ENCODE results near the gene PACRG.

Gene PACRG

GRCh38 chr6:163095401-163095800 lies 367.6 kb downstream of the PACRG start:
- Histone ChIP-seq H3K9me3 (ENCODE audit: insufficient read depth, low read length) (no peaks in the 10 kb centered on the region), H3K27ac (ENCODE audit: low read depth, low read length) (no peak overlapping the region), H4K20me1 (ENCODE audit: low read depth, low read length) (no peaks in the 10 kb centered on the region), H3K27me3 (ENCODE audit: low read length) (no peaks in the 10 kb centered on the region), H3K4me3 (ENCODE audit: insufficient read depth, low read length, poor library complexity, severe bottlenecking) (no peak overlapping the region), H3K9ac (ENCODE audit: low read length) (no peak overlapping the region), H3K4me2 (ENCODE audit: low read depth, low read length, poor library complexity, severe bottlenecking) (no peak overlapping the region), H3F3A (ENCODE audit: insufficient read depth) (no peaks in the 10 kb centered on the region), H3K36me3 (ENCODE audit: low read length) (no peaks in the 10 kb centered on the region), H3K79me2 (ENCODE audit: insufficient read depth, low read length) (no peaks in the 10 kb centered on the region), H2AFZ (ENCODE audit: low read depth, low read length, severe bottlenecking) (no peak overlapping the region), H3K9me2 (replicated peaks; ENCODE audit: insufficient read depth, low read length) (no peaks in the 10 kb centered on the region)
- TF ChIP-seq CTCF (IDR thresholded peaks at IDR 0.05; ENCODE audit: insufficient read depth, low read length, poor library complexity, severe bottlenecking) = no peak
- no peak for TF ChIP-seq EZH2phosphoT487 (conservative IDR thresholded peaks at IDR 0.05; ENCODE audit: low read length)

- Histone ChIP-seq H3K27me3 (ENCODE audit: low read length) (no peaks in the 10 kb centered on the region), H3F3A (ENCODE audit: insufficient read depth) (no peaks in the 10 kb centered on the region), H3K9ac (ENCODE audit: low read length) (no peak overlapping the region), H3K27ac (ENCODE audit: low read depth, low read length) (no peak overlapping the region), H3K79me2 (ENCODE audit: insufficient read depth, low read length) (no peaks in the 10 kb centered on the region), H4K20me1 (ENCODE audit: low read depth, low read length) (no peaks in the 10 kb centered on the region), H3K9me3 (ENCODE audit: insufficient read depth, low read length) (no peaks in the 10 kb centered on the region), H2AFZ (ENCODE audit: low read depth, low read length, severe bottlenecking) (no peak overlapping the region), H3K4me2 (ENCODE audit: low read depth, low read length, poor library complexity, severe bottlenecking) (no peak overlapping the region), H3K9me2 (replicated peaks; ENCODE audit: insufficient read depth, low read length) (no peaks in the 10 kb centered on the region), H3K4me3 (ENCODE audit: insufficient read depth, low read length, poor library complexity, severe bottlenecking) (no peak overlapping the region), H3K36me3 (ENCODE audit: low read length) (no peaks in the 10 kb centered on the region)
- TF ChIP-seq CTCF (IDR thresholded peaks at IDR 0.05; ENCODE audit: insufficient read depth, low read length, poor library complexity, severe bottlenecking) (no peak), EZH2phosphoT487 (conservative IDR thresholded peaks at IDR 0.05; ENCODE audit: low read length) (no peak)
Observed at GRCh38 chr6:163098827-163099479, 371.2 kb downstream of the PACRG start.

GRCh38 chr6:163099621-163100171 lies 371.9 kb downstream of the PACRG start:
- no peak overlapping the region for H3K9ac ChIP-seq (ENCODE audit: low read length)
- TF ChIP-seq EZH2phosphoT487 (conservative IDR thresholded peaks at IDR 0.05; ENCODE audit: low read length) (no peak), CTCF (IDR thresholded peaks at IDR 0.05; ENCODE audit: insufficient read depth, low read length, poor library complexity, severe bottlenecking) (no peak)
- H3K4me3 ChIP-seq (ENCODE audit: insufficient read depth, low read length, poor library complexity, severe bottlenecking) = no peak overlapping the region

More at GRCh38 chr6:163099621-163100171, 371.9 kb downstream of the PACRG start:
- no peak overlapping the region for H3K4me2 ChIP-seq (ENCODE audit: low read depth, low read length, poor library complexity, severe bottlenecking)
- no peaks in the 10 kb centered on the region for H3K9me3 ChIP-seq (ENCODE audit: insufficient read depth, low read length)
- no peak overlapping the region for H3K27ac ChIP-seq (ENCODE audit: low read depth, low read length)
- H3K79me2 ChIP-seq (ENCODE audit: insufficient read depth, low read length) = no peaks in the 10 kb centered on the region
- no peaks in the 10 kb centered on the region for H3K9me2 ChIP-seq (replicated peaks; ENCODE audit: insufficient read depth, low read length)
- no peak overlapping the region for H2AFZ ChIP-seq (ENCODE audit: low read depth, low read length, severe bottlenecking)
- no peaks in the 10 kb centered on the region for H4K20me1 ChIP-seq (ENCODE audit: low read depth, low read length)
- no peaks in the 10 kb centered on the region for H3K27me3 ChIP-seq (ENCODE audit: low read length)
- H3F3A ChIP-seq (ENCODE audit: insufficient read depth) = no peaks in the 10 kb centered on the region
- H3K36me3 ChIP-seq (ENCODE audit: low read length) = no peaks in the 10 kb centered on the region
